D721Med (cell line): ENCODE measurements around the gene SERPINH1.

Experiments
- DNase-seq: peaks from one replicate; pipeline ENCODE4 v3.0.0; 2011; ENCODE audit warnings: low spot score; ENCODE audit not compliant: insufficient read length
- FAIRE-seq: peaks from 2 replicates; lab custom pipeline; 2011; peaks lifted over from hg19 to GRCh38; lab: Jason Lieb, UNC
- CTCF ChIP-seq: IDR thresholded peaks from 2 replicates; pipeline ENCODE4 v1.5.1; 2012; ENCODE audit warnings: mild to moderate bottlenecking, control low read depth; ENCODE audit not compliant: insufficient read depth; ENCODE audit errors: missing control alignments

SERPINH1 gene

GRCh38 chr11:75532200-75533048 is 29.6 kb upstream of the SERPINH1 start:
- DNase-seq (peak; percentile 79), FAIRE-seq (no peak)
- peak; percentile 95 for TF ChIP-seq CTCF

GRCh38 chr11:75533896-75534258 is 28.2 kb upstream of the SERPINH1 start:
- FAIRE-seq (no peak), DNase-seq (no peak)
- no peak for TF ChIP-seq CTCF

- DNase-seq (no peak), FAIRE-seq (no peak)
- no peak for TF ChIP-seq CTCF
These were observed 27.6 kb upstream of the SERPINH1 start for GRCh38 chr11:75534259-75535069.

GRCh38 chr11:75535071-75535470 is 27.0 kb upstream of the SERPINH1 start:
- no peak for DNase-seq

GRCh38 chr11:75536786-75537641 is 25.0 kb upstream of the SERPINH1 start:
- FAIRE-seq = no peak
- no peak for DNase-seq

More at GRCh38 chr11:75535071-75535470, 27.0 kb upstream of the SERPINH1 start:
- no peak for TF ChIP-seq CTCF
- no peak for FAIRE-seq

GRCh38 chr11:75537740-75538139 is 24.3 kb upstream of the SERPINH1 start:
- no peak for FAIRE-seq
- no peak for TF ChIP-seq CTCF
- DNase-seq = no peak

More at GRCh38 chr11:75536786-75537641, 25.0 kb upstream of the SERPINH1 start:
- TF ChIP-seq CTCF = no peak
